Hindlimb muscle (tissue), 1 donor: ENCODE measurements around the gene METTL26. TPM values are rescaled to one million over a fixed set of nuclear protein-coding genes. Genes with fewer than 3 reads are reported as not detected.
A peak's percentile ranks its signal among the peaks of the same experiment; 100 is the strongest.

Experiments used
- DNase-seq: peaks from one replicate; pipeline ENCODE4 v3.0.0-alpha.2; 2013
- polyA plus RNA-seq: library from polyadenylated mRNA; unstranded; fragments of 120-200 nt; gene quantifications from one replicate; pipeline ENCODE4 v1.2.1, GENCODE V29; 2013; ENCODE audit not compliant: insufficient read length

METTL26 gene
- polyA plus RNA-seq, 1 donor, result 47.8 TPM

GRCh38 chr16:595094-595528 is 41.0 kb downstream of the METTL26 start:
- DNase-seq, result no peak

GRCh38 chr16:593807-594206 is 42.3 kb downstream of the METTL26 start:
- DNase-seq, result no peak

- DNase-seq, result no peak
These were observed 42.7 kb downstream of the METTL26 start for GRCh38 chr16:593406-593805.

- DNase-seq, result no peak
These were observed 43.4 kb downstream of the METTL26 start for GRCh38 chr16:592518-593306.

- no peak for DNase-seq
These were observed 44.1 kb downstream of the METTL26 start for GRCh38 chr16:591892-592517.

- DNase-seq, result no peak
These were observed 44.9 kb downstream of the METTL26 start for GRCh38 chr16:591231-591630.

- DNase-seq, result no peak
These were observed 45.3 kb downstream of the METTL26 start for GRCh38 chr16:590815-591200.

GRCh38 chr16:590188-590814 is 45.8 kb downstream of the METTL26 start:
- DNase-seq, result peak; percentile 59

- DNase-seq, result peak; percentile 99
These were observed 46.4 kb downstream of the METTL26 start, which contains the start of gene RAB40C for GRCh38 chr16:589658-590187. Gene RAB40C (plus strand): TSS chr16:590066. CDS start chr16:590292, 226 bp downstream.

GRCh38 chr16:588889-589657 is 47.0 kb downstream of the METTL26 start:
- peak; percentile 98 for DNase-seq

- no peak for DNase-seq
These were observed 47.5 kb downstream of the METTL26 start for GRCh38 chr16:588639-588888.

- DNase-seq, result no peak
These were observed 49.2 kb downstream of the METTL26 start for GRCh38 chr16:586645-587590.

GRCh38 chr16:586047-586644 is 50.0 kb downstream of the METTL26 start:
- no peak for DNase-seq

- no peak for DNase-seq
These were observed 50.8 kb downstream of the METTL26 start for GRCh38 chr16:585351-585750.

Other genes with a start within 250 kb of the METTL26 start
- gene NME4, start 239.1 kb downstream of the METTL26 start, polyA plus RNA-seq, result 74.0 TPM
- 13.7 TPM for gene DECR2, start 234.4 kb downstream of the METTL26 start, polyA plus RNA-seq
- 30.0 TPM for gene RAB11FIP3, start 210.7 kb downstream of the METTL26 start, polyA plus RNA-seq
- gene CAPN15, start 108.6 kb downstream of the METTL26 start, polyA plus RNA-seq, result 31.7 TPM
- gene PRR35, start 75.9 kb downstream of the METTL26 start, polyA plus RNA-seq, result 0.14 TPM
- 1.4 TPM for gene NHLRC4, start 69.3 kb downstream of the METTL26 start, polyA plus RNA-seq
- gene PIGQ, start 66.3 kb downstream of the METTL26 start, polyA plus RNA-seq, result 21.3 TPM
- 15.4 TPM for gene RAB40C, start 46.2 kb downstream of the METTL26 start, polyA plus RNA-seq
- 0.80 TPM for gene WFIKKN1, start 5.3 kb downstream of the METTL26 start, polyA plus RNA-seq
- 17.6 TPM for gene MCRIP2, start 5.5 kb upstream of the METTL26 start, polyA plus RNA-seq
- 16.9 TPM for gene WDR90, start 13.1 kb upstream of the METTL26 start, polyA plus RNA-seq
- gene RHOT2, start 31.8 kb upstream of the METTL26 start, polyA plus RNA-seq, result 68.7 TPM
- gene RHBDL1, start 39.4 kb upstream of the METTL26 start, polyA plus RNA-seq, result 1.8 TPM
- gene STUB1, start 44.1 kb upstream of the METTL26 start, polyA plus RNA-seq, result 94.0 TPM
- gene JMJD8, start 48.0 kb upstream of the METTL26 start, polyA plus RNA-seq, result 33.9 TPM
- 9.6 TPM for gene WDR24, start 54.1 kb upstream of the METTL26 start, polyA plus RNA-seq
- gene FBXL16, start 69.5 kb upstream of the METTL26 start, polyA plus RNA-seq, result 0.52 TPM
- 29.2 TPM for gene METRN, start 78.8 kb upstream of the METTL26 start, polyA plus RNA-seq
- gene ANTKMT, start 84.8 kb upstream of the METTL26 start, polyA plus RNA-seq, result 15.2 TPM
- gene CCDC78, start 90.1 kb upstream of the METTL26 start, polyA plus RNA-seq, result 1.4 TPM
- gene HAGHL, start 90.8 kb upstream of the METTL26 start, polyA plus RNA-seq, result 3.0 TPM
- 17.1 TPM for gene CIAO3, start 104.7 kb upstream of the METTL26 start, polyA plus RNA-seq
- gene MSLN, start 124.4 kb upstream of the METTL26 start, polyA plus RNA-seq, result 0.97 TPM
- gene RPUSD1, start 152.1 kb upstream of the METTL26 start, polyA plus RNA-seq, result 13.5 TPM
- gene CHTF18, start 152.3 kb upstream of the METTL26 start, polyA plus RNA-seq, result 15.7 TPM
- gene GNG13, start 164.4 kb upstream of the METTL26 start, polyA plus RNA-seq, result not detected